ENCODE data around the gene EXD3.
"Not testable (repeated sequence)": the region's sequence is repeated elsewhere in the genome, so short reads cannot be mapped to it uniquely, and the experiment has no call there.

EXD3 gene

DNA sequence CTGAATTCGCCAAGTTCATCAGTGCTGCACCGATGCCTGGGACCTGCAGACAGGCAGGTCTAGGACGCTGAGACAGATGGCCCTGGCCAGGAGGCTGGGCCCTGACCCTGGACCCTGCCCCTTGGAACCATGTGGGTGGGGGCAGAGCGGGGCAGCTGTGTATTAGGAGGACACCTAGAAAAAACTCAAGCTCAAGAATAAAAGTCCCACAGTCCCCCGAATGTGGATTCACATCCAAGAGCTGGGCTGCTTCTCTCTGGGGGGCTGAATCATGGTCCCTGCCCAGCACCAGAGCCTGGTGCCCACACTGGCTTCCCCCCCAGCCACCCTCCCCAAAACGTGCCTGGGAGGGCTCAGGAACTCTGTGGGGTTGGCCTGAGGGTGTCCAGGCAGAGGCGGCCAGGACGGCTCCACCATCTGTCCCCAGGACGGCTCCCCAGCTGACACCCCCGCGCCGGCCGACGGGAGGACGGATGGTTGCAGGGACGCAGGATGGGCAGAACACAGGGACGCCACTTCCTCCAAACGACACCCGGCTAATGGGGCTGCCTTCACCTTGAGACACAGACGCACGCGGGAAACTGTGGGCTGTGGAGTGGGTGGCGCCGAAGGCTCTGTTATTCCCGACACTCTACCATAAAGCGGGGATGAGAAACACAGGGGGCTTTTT lies 34.9 kb downstream of the EXD3 start:
- H3K27me3 ChIP-seq (ENCODE audit: control insufficient read depth, insufficient read depth, low read length) = no peaks in the 10 kb centered on the region
- H3K9ac ChIP-seq (ENCODE audit: low read depth, low read length) = no peak overlapping the region
- H3K4me1 ChIP-seq (ENCODE audit: control insufficient read depth, insufficient read depth, low read length) = no peaks in the 10 kb centered on the region
- peaks cover 3% of the 10 kb centered on the region for H3K36me3 ChIP-seq (ENCODE audit: control insufficient read depth, insufficient read depth, low read length)
- no peak overlapping the region for H3K4me3 ChIP-seq (ENCODE audit: low read depth, low read length)
- no peaks in the 10 kb centered on the region for H3K9me3 ChIP-seq (ENCODE audit: control insufficient read depth, insufficient read depth, low read length)

DNA sequence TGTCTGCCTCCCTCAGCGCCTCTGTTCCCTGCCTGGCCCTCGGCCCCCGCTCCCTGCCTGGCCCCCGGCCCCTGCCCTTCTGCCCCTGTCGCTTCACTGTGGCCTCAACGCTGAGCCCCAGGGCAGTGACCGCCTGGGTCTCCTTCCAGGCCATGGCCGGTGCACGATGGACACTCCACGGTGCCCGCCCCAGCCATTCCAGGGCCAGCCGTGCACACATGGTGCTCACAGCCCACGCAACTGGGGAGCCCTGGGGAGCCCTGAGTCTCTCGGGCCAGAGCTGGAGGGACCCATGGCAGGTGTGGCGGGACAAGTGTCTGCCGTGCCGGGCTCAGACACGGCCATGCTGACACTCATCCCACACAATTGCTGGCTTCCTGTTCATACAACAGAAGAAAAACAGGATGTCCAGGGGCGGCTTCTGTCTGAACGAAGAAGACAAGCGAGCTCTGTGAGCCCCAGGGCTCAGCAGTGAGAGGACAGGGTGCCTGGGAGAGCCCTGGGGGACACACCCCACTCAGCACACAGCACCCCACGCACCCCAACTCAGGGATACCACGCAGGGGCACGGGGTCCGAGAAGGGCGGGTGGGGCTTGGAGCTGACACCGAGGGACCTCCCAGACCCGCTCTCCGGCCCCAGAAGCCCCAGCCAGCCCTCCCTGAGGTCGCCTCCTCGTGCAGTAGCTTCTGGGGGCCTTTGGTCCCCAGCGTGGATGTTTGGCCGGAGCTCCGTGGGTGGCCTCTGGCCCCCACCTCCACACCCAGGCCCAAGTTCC lies 35.7 kb downstream of the EXD3 start:
- Histone ChIP-seq H3K4me1 (ENCODE audit: control insufficient read depth, insufficient read depth, low read length) (no peaks in the 10 kb centered on the region), H3K27me3 (ENCODE audit: control insufficient read depth, insufficient read depth, low read length) (no peaks in the 10 kb centered on the region), H3K9ac (ENCODE audit: low read depth, low read length) (no peak overlapping the region), H3K9me3 (ENCODE audit: control insufficient read depth, insufficient read depth, low read length) (no peaks in the 10 kb centered on the region), H3K4me3 (ENCODE audit: low read depth, low read length) (no peak overlapping the region), H3K36me3 (ENCODE audit: control insufficient read depth, insufficient read depth, low read length) (peaks cover 3% of the 10 kb centered on the region)

DNA sequence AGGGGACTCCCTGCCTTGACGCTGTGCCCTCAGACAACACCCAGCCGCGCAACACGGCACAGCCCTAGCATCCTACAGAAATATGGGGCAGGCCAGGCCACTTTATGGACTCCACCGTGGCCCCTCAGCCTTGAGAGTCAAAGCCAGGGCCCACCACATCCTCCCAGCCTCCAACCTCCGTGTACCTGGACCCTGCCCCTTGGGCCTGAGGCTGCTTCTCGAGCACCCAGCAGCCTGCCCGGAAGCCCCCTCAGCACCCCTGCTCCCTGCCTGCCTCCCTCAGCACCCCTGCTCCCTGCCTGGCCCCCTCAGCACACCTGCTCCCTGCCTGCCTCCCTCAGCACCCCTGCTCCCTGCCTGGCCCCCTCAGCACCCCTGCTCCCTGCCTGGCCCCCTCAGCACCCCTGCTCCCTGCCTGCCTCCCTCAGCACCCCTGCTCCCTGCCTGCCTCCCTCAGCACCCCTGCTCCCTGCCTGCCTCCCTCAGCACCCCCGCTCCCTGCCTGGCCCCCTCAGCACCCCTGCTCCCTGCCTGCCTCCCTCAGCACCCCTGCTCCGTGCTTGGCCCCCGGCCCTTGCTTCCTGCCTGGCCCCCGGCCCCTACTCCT lies 36.4 kb downstream of the EXD3 start:
- H3K27me3 ChIP-seq (ENCODE audit: control insufficient read depth, insufficient read depth, low read length); H3K4me3 ChIP-seq (ENCODE audit: low read depth, low read length); H3K9ac ChIP-seq (ENCODE audit: low read depth, low read length); H3K9me3 ChIP-seq (ENCODE audit: control insufficient read depth, insufficient read depth, low read length); H3K4me1 ChIP-seq (ENCODE audit: control insufficient read depth, insufficient read depth, low read length); H3K36me3 ChIP-seq (ENCODE audit: control insufficient read depth, insufficient read depth, low read length): not testable (repeated sequence)

DNA sequence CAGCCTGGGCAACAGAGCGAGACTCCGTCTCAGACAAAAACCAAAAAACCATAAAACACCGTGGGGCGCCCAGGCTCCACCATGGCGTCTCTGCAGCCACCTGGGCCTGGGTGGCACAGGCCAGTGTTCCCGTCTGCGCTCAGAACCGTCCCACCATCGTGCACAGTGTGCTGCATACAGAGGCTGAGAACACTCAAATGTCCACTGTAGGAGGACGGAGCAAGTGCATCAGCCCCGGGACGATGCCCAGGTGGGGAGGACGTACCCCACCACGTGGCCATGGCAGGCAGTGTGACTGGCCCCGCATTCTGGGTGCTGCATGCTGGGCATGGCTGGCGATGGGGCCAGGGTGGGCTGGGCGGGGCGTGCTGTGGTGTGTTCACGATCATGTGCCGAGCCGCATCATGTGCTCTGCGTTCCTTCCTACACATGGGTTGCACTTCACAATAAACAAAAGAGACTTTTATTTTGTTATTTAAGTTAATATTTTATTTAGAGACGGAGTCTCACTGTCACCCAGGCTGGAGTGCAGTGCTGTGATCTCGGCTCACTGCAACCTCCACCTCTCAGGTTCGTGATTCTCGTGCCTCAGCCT lies 37.8 kb downstream of the EXD3 start:
- Histone ChIP-seq H3K4me3 (ENCODE audit: low read depth, low read length) (no peak overlapping the region), H3K9ac (ENCODE audit: low read depth, low read length) (no peak overlapping the region), H3K4me1 (ENCODE audit: control insufficient read depth, insufficient read depth, low read length) (no peaks in the 10 kb centered on the region), H3K9me3 (ENCODE audit: control insufficient read depth, insufficient read depth, low read length) (no peaks in the 10 kb centered on the region), H3K36me3 (ENCODE audit: control insufficient read depth, insufficient read depth, low read length) (peaks cover 3% of the 10 kb centered on the region), H3K27me3 (ENCODE audit: control insufficient read depth, insufficient read depth, low read length) (no peaks in the 10 kb centered on the region)

DNA sequence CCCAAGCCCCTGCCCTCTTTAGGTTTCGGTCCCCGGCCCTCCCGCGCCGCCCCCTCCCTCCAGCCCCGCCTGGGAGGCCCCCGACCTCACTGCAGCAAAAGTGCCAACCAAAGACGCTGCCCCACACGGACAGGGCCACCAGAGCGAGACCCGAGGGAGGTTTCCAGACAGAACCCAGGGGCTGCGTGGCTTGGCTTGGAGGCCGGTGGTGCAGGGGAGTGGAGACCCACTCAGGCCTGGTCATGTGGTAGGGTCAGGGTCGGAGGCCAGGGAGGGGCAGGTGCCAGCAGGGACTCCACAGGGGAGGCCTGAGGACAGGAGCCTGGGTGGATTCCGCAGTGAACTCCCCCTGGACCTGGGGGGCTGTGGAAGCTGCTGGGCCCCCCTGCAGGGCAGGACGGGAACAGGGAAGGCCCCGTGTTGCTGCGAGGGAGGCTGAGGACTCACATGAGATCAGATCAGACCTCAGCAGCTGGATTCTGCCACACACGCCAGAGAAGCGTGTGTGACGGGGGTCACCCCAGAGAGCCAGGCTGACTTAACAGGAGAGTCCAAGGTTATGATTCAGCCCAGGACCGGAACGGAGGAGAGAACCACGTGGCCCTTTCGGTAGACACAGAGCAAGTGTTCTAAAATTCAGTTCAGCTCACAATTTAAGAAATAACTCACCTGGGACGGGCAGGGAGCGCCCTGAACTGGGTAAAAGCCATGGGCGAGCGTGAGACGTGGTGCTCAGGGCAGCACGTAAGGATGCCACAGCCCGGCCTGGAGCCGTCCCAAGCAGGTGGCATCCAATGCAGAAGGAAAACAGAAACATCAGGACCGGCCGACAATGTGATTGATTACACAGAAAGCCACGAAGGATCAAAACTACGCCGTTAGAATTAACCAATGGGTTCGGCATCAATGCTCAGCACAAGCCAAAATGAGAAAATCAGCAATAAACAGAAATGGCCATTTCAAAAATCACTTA lies 38.9 kb downstream of the EXD3 start:
- Histone ChIP-seq H3K4me1 (ENCODE audit: control insufficient read depth, insufficient read depth, low read length) (no peaks in the 10 kb centered on the region), H3K4me3 (ENCODE audit: low read depth, low read length) (no peak overlapping the region), H3K27me3 (ENCODE audit: control insufficient read depth, insufficient read depth, low read length) (no peaks in the 10 kb centered on the region), H3K9me3 (ENCODE audit: control insufficient read depth, insufficient read depth, low read length) (no peaks in the 10 kb centered on the region), H3K9ac (ENCODE audit: low read depth, low read length) (no peak overlapping the region), H3K36me3 (ENCODE audit: control insufficient read depth, insufficient read depth, low read length) (no peaks in the 10 kb centered on the region)

DNA sequence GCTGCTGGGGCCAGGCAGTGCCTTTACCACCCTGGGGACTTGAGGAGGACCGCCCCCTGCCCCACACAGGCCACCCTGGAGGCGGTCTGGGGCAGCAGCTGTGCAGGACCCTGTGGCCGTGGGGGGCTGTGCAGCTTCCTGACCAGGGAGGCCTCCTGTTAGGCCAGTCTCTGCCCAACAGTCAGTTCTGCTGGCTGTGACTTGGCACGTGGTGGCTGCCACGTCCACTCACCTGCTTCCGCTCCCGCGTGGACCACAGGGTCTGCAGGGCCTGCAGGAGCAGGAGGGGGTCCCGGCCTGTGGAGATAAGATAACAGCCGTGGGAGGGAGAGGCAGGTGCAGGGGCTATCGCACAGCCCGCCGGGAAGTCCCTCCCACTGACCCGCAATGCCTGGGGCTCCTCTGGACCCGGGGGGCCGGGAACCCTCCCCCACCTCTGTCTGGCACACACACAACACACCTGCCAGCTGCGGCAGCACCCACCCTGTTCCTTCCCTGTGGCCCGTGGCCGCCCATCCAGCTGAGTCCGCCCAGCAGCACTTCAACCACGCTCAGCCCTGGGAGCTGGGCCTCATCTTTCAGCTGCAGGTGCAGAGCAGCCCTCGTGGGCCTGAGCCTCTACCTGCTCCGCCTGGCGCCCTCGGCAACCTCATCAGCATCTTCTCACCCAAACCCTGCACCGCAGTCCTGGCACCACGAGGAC lies 39.7 kb downstream of the EXD3 start:
- Histone ChIP-seq H3K9ac (ENCODE audit: low read depth, low read length) (no peak overlapping the region), H3K4me3 (ENCODE audit: low read depth, low read length) (no peak overlapping the region), H3K4me1 (ENCODE audit: control insufficient read depth, insufficient read depth, low read length) (no peaks in the 10 kb centered on the region), H3K27me3 (ENCODE audit: control insufficient read depth, insufficient read depth, low read length) (no peaks in the 10 kb centered on the region), H3K9me3 (ENCODE audit: control insufficient read depth, insufficient read depth, low read length) (no peaks in the 10 kb centered on the region), H3K36me3 (ENCODE audit: control insufficient read depth, insufficient read depth, low read length) (no peaks in the 10 kb centered on the region)

DNA sequence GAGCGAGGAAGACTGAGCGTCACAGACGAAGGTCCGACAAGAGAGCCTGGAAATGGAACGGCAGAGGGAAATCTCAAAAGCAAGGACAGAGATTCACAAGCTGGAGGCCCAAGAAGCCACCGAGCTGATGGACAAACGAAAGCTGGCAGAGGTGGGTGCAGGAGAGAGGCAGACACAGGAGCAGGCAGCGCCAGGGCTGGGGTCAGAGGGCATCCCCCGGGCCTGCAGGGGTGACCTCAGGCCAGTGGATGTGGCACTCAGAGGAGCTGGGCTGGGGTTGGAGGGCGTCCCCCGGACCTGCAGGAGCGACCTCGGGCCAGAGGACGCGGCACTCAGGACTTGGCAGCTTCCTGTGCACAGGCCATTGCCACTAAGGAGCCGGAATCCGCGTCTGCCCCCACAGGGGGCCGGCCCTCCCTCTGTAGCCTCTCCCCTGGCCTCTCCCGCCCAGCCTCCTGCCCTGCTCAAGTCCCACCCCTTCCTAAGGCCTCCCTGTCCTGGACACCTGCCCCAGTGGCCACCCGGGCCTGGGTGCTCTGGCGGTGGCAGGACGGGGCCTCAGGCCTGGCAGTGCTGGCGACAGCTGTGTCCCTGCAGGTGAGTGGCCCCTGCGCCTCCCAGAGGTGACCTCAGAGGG lies 40.4 kb downstream of the EXD3 start:
- no peaks in the 10 kb centered on the region for H3K4me1 ChIP-seq (ENCODE audit: control insufficient read depth, insufficient read depth, low read length)
- no peak overlapping the region for H3K9ac ChIP-seq (ENCODE audit: low read depth, low read length)
- H3K4me3 ChIP-seq (ENCODE audit: low read depth, low read length) = no peak overlapping the region
- H3K9me3 ChIP-seq (ENCODE audit: control insufficient read depth, insufficient read depth, low read length) = no peaks in the 10 kb centered on the region
- no peaks in the 10 kb centered on the region for H3K27me3 ChIP-seq (ENCODE audit: control insufficient read depth, insufficient read depth, low read length)
- H3K36me3 ChIP-seq (ENCODE audit: control insufficient read depth, insufficient read depth, low read length) = no peaks in the 10 kb centered on the region

DNA sequence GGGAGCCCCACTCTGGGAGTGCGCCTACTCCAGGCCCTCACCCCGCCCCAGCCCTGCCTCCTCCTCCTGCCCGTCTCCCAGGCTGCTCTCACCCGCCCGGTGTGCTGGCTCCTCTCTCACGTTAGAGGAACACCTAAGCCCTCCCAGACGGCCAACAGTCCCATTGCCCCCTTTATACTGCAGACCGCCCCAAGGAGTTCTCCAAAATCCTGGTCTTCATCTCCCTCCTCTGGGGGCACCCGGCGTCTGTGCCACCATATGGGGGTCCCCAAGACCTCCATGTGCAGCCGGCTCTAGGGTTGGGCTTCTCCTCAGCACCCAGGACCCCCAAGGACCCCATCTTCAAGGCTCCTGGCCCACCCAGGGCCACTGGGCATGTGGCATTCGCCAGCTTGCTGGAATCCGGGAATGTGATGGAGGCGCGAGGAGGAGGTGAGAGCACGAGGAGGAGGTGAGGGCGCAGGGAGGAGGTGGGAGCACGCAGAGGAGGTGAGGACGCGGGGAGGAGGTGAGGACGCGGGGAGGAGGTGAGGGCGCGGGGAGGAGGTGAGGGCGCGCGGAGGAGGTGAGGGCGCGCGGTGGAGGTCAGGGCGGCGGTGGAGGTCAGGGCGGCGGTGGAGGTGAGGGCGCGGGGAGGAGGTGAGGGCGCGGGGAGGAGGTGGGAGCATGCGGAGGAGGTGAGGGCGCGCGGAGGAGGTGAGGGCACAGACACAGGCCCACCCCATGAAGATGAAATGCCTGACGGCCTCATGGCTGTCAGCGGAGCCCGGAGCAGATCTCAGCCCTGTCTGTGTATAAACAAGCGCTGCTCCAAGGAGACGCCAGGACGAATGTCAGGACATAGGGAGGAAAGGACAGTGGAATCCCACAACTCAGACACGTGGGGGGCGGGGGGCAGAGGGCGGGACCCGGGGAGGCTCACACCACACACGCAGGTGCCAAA lies 41.2 kb downstream of the EXD3 start:
- H3K36me3 ChIP-seq (ENCODE audit: control insufficient read depth, insufficient read depth, low read length) = no peaks in the 10 kb centered on the region
- H3K9me3 ChIP-seq (ENCODE audit: control insufficient read depth, insufficient read depth, low read length) = no peaks in the 10 kb centered on the region
- no peak overlapping the region for H3K9ac ChIP-seq (ENCODE audit: low read depth, low read length)
- no peaks in the 10 kb centered on the region for H3K4me1 ChIP-seq (ENCODE audit: control insufficient read depth, insufficient read depth, low read length)
- no peaks in the 10 kb centered on the region for H3K27me3 ChIP-seq (ENCODE audit: control insufficient read depth, insufficient read depth, low read length)
- H3K4me3 ChIP-seq (ENCODE audit: low read depth, low read length) = no peak overlapping the region

DNA sequence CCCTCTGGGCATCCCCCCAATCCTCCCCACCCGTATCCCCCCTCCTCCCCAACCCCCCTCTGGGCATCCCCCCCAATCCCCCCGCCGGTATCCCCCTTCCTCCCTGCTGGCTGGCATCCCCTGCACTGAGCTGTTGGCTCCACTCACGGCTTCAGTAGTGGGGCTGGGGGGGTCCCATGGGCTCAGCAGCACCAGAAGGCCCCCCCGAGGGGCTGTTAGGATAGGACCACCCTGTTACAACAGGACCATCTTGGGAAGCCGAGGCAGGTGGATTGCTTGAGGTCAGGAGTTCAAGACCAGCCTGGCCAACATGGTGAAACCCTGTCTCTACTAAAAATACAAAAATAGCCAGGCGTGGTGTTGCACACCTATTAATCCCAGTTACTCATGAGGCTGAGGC lies 42.4 kb downstream of the EXD3 start:
- no peaks in the 10 kb centered on the region for H3K27me3 ChIP-seq (ENCODE audit: control insufficient read depth, insufficient read depth, low read length)
- H3K4me1 ChIP-seq (ENCODE audit: control insufficient read depth, insufficient read depth, low read length) = no peaks in the 10 kb centered on the region
- no peak overlapping the region for H3K9ac ChIP-seq (ENCODE audit: low read depth, low read length)
- H3K36me3 ChIP-seq (ENCODE audit: control insufficient read depth, insufficient read depth, low read length) = no peaks in the 10 kb centered on the region
- H3K4me3 ChIP-seq (ENCODE audit: low read depth, low read length) = no peak overlapping the region
- H3K9me3 ChIP-seq (ENCODE audit: control insufficient read depth, insufficient read depth, low read length) = no peaks in the 10 kb centered on the region

DNA sequence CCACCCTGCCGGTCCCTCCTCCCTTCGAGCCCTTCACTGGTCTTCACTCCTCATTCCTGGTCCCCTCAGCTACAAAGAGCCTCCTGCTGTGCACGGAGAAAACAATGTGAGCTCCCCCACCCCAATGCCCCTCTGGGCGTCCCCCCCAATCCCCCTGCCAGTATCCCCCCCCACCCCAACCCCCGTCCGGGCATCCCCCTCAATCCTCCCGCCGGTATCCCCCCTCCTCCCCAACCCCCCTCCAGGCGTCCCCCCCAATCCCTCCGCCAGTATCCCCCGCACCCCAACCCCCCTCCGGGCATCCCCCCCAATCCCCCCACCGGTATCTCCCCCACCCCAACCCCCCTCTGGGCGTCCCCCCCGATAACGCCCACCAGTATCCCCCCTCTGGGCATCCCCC lies 42.8 kb downstream of the EXD3 start:
- no peak overlapping the region for H3K9ac ChIP-seq (ENCODE audit: low read depth, low read length)
- no peaks in the 10 kb centered on the region for H3K4me1 ChIP-seq (ENCODE audit: control insufficient read depth, insufficient read depth, low read length)
- no peaks in the 10 kb centered on the region for H3K27me3 ChIP-seq (ENCODE audit: control insufficient read depth, insufficient read depth, low read length)
- no peaks in the 10 kb centered on the region for H3K36me3 ChIP-seq (ENCODE audit: control insufficient read depth, insufficient read depth, low read length)
- no peaks in the 10 kb centered on the region for H3K9me3 ChIP-seq (ENCODE audit: control insufficient read depth, insufficient read depth, low read length)
- no peak overlapping the region for H3K4me3 ChIP-seq (ENCODE audit: low read depth, low read length)

Data from iPS-15b (cell line).